ENCODE results near the gene ERVFRD-1.

GRCh38 chr6:11066505-11067347, 44.8 kb downstream of the ERVFRD-1 start:
- no peak for TF ChIP-seq CTCF (IDR thresholded peaks at IDR 0.05; ENCODE audit: low read length)
- no peak for TF ChIP-seq EZH2 (IDR thresholded peaks at IDR 0.05; ENCODE audit: borderline replicate concordance, low read length)

Data from OCI-LY1 (cell line).